MCF 10A (cell line): ENCODE measurements around the gene ATP7B. TPM values are rescaled to one million over a fixed set of nuclear protein-coding genes. Genes with fewer than 3 reads are reported as not detected.

Source experiments
- BruUV-seq: library from RNA; stranded (reverse); fragments of 400-500 nt; replicated peaks from 2 replicates; lab custom pipeline; 2021; lab: Mats Ljungman, UMichigan
- CTCF ChIA-PET: fragments of 300-600 bp; sonication (Branson Sonifier 250); formaldehyde crosslinking; extraction: SDS; loops from one replicate; lab custom pipeline; 2021; ENCODE audit warnings: antibody characterized with exemption, inconsistent platforms; lab: Yijun Ruan, JAX
- POLR2A ChIA-PET: fragments of 300-600, 350-650 bp; sonication (Branson Sonifier 250); formaldehyde crosslinking; extraction: SDS; loops from one replicate; lab custom pipeline; 2020; ENCODE audit warnings: antibody characterized with exemption, inconsistent platforms; lab: Yijun Ruan, JAX
- DNase-seq: peaks from one replicate; pipeline ENCODE4 v3.0.0-alpha.2; 2018; ENCODE audit not compliant: unreplicated experiment
- H3K27ac Mint-ChIP-seq: one replicate; pipeline ENCODE4 v1.8.0; 2022; ENCODE audit warnings: mild to moderate bottlenecking, low read depth, mixed read lengths; ENCODE audit not compliant: unreplicated experiment
- H3K27me3 Mint-ChIP-seq: one replicate; pipeline ENCODE4 v1.8.0; 2022; ENCODE audit warnings: mixed read lengths; ENCODE audit not compliant: insufficient read depth, unreplicated experiment
- H3K36me3 Mint-ChIP-seq: one replicate; pipeline ENCODE4 v1.8.0; 2022; ENCODE audit warnings: mild to moderate bottlenecking, moderate library complexity, mixed read lengths; ENCODE audit not compliant: insufficient read depth, unreplicated experiment
- H3K4me1 Mint-ChIP-seq: one replicate; pipeline ENCODE4 v1.8.0; 2022; ENCODE audit warnings: mixed read lengths; ENCODE audit not compliant: insufficient read depth, unreplicated experiment
- H3K4me3 Mint-ChIP-seq: one replicate; pipeline ENCODE4 v1.8.0; 2022; ENCODE audit warnings: mild to moderate bottlenecking, moderate library complexity, mixed read lengths; ENCODE audit not compliant: unreplicated experiment
- H3K9me3 Mint-ChIP-seq: one replicate; pipeline ENCODE4 v1.8.0; 2022; ENCODE audit warnings: mixed read lengths; ENCODE audit not compliant: unreplicated experiment
- CTCF ChIP-seq: fragments of 200-600 bp; IDR thresholded peaks from one replicate; pipeline ENCODE4 v1.8.0; 2022; ENCODE audit warnings: antibody characterized with exemption, mild to moderate bottlenecking; ENCODE audit not compliant: unreplicated experiment
- intact Hi-C: fragments of 100-400 bp; cut with micrococcal nuclease; formaldehyde crosslinking; loops from 2 replicates; pipeline ENCODE4 v1.14.1; 2022
- total RNA-seq: library from RNA; stranded (reverse); gene quantifications from 2 replicates; pipeline ENCODE4 v1.2.3, GENCODE V29; 2022

Gene ATP7B
- total RNA-seq, 1 experiment from 2014 or later, result 3.2 TPM

GRCh38 chr13:51978796-51979556 is 32.3 kb downstream of the ATP7B start:
- POLR2A ChIA-PET, result no interaction called here
- Mint-ChIP-seq H3K9me3 (peaks cover 2% of the 10 kb centered on the region), H3K27ac (no peak overlapping the region), H3K4me3 (no peak overlapping the region), H3K36me3 (no peaks in the 10 kb centered on the region), H3K27me3 (peaks cover 4% of the 10 kb centered on the region), H3K4me1 (no peaks in the 10 kb centered on the region)
- no TSS peak for BruUV-seq
- intact Hi-C loops, result no loop called here
- CTCF ChIA-PET, result interaction anchor here (1.0 to 1.2 kb wide), 2 partner anchors 22 to 24 kb away, joined by 3 to 6 read pairs; no protein-coding TSS in a partner anchor
- no peak for TF ChIP-seq CTCF
- no peak for DNase-seq

GRCh38 chr13:51977625-51978024 is 33.6 kb downstream of the ATP7B start:
- Mint-ChIP-seq H3K36me3 (no peaks in the 10 kb centered on the region), H3K4me1 (no peaks in the 10 kb centered on the region), H3K27me3 (no peaks in the 10 kb centered on the region), H3K9me3 (no peaks in the 10 kb centered on the region), H3K4me3 (no peak overlapping the region), H3K27ac (no peak overlapping the region)
- TF ChIP-seq CTCF, result no peak
- intact Hi-C loops, result no loop called here
- BruUV-seq, result no TSS peak
- POLR2A ChIA-PET, result interaction anchor here (0.8 kb wide), 1 partner anchor 135 kb away, joined by 3 read pairs; no protein-coding TSS in a partner anchor
- CTCF ChIA-PET, result interaction anchor here (0.9 to 1.8 kb wide), 3 partner anchors 24 to 92 kb away, joined by 3 to 7 read pairs (median 5); no protein-coding TSS in a partner anchor
- DNase-seq, result no peak

GRCh38 chr13:51976890-51977289 is 34.4 kb downstream of the ATP7B start:
- H3K27ac Mint-ChIP-seq, result no peak overlapping the region

More at GRCh38 chr13:51976890-51977289, 34.4 kb downstream of the ATP7B start:
- CTCF ChIA-PET, result interaction anchor here (0.6 to 1.8 kb wide), 4 partner anchors 24 to 450 kb away, joined by 3 to 7 read pairs (median 4); no protein-coding TSS in a partner anchor
- Mint-ChIP-seq H3K4me1 (no peaks in the 10 kb centered on the region), H3K27me3 (no peaks in the 10 kb centered on the region), H3K36me3 (no peaks in the 10 kb centered on the region), H3K9me3 (no peaks in the 10 kb centered on the region), H3K4me3 (no peak overlapping the region)
- TF ChIP-seq CTCF, result no peak
- BruUV-seq, result no TSS peak
- POLR2A ChIA-PET, result no interaction called here
- no peak for DNase-seq
- intact Hi-C loops, result no loop called here
